Left renal pelvis (tissue), 4 donors: Measurements from ENCODE around the gene CAPZB. TPM values are rescaled to one million over a fixed set of nuclear protein-coding genes. Genes with fewer than 3 reads are reported as not detected.

Source experiments
- DNase-seq, 4 donors: peaks; one replicate each; pipeline ENCODE4 v3.0.0-alpha.2; 2013; ENCODE audit warnings: low read depth in 4 of 4, low spot score in 3 of 4
- polyA plus RNA-seq, 4 donors: library from polyadenylated mRNA; unstranded; fragments of 120-200 nt; gene quantifications; one replicate each; pipeline ENCODE4 v1.2.1, GENCODE V29; 2013; ENCODE audit not compliant: insufficient read length in 4 of 4

Gene CAPZB
- polyA plus RNA-seq, 4 donors: 234 to 249 (median 240) TPM

DNA sequence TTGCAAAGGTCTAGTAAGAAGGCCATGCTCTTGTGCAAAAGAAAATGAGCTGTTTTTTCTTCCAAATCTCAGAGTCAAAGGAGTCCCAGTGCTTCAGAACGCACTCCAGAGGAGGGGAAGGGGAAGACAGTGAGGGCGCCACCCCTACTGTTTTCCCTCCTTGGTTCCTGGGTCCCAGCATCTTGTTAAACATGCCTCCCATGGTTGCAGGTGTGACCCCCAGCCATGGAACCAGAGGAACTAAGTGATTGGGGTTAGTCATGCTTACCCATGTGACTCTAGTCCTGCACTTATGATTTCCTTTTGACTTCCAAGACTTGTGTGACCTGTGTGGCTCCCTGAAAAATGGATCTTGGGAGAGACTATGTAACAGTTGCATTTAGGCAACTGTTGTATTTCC is 190.7 kb downstream of the CAPZB start:
- DNase-seq: no peak

DNA sequence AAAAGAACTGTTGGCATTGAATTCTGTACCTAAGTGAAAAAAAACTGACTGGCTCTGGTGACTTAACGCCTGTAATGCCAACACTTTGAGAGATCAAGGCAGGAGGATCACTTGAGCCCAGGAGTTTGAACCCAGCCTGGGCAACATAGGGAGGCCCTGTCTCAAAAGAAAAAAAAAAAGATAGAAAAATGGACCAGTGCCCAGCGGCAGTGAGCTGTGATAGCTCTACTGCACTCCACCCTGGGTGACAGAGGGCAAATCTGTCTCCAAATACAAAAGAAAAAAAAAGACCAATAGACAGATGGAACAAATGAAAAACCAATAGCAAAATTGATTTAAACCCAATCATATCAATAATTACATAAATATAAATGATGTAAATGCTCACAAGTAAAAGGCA is 196.1 kb downstream of the CAPZB start:
- no peak for DNase-seq

Other genes with a start within 250 kb of the CAPZB start
- 10 to 100 TPM; 39.4 to 53.4 (median 47.1) TPM for gene EMC1, start 234.0 kb downstream of the CAPZB start, polyA plus RNA-seq
- 10 to 100 TPM; 23.7 to 34.6 (median 27.0) TPM for gene MRTO4, start 233.7 kb downstream of the CAPZB start, polyA plus RNA-seq
- 1 to 10 TPM in 2 of 4 donors, under 1 TPM in 2; 0.75 to 3.6 (median 1.2) TPM for gene AKR7A3, start 196.8 kb downstream of the CAPZB start, polyA plus RNA-seq
- 10 to 100 TPM; 53.2 to 96.9 (median 70.5) TPM for gene AKR7A2, start 173.4 kb downstream of the CAPZB start, polyA plus RNA-seq
- gene SLC66A1, start 173.2 kb downstream of the CAPZB start, polyA plus RNA-seq: 10 to 100 TPM in 3 of 4 donors, 1 to 10 TPM in 1; 8.7 to 19.4 (median 10.7) TPM
- gene NBL1, start 158.8 kb upstream of the CAPZB start, polyA plus RNA-seq: 10 to 100 TPM; 24.5 to 95.3 (median 27.5) TPM
- gene HTR6, start 179.3 kb upstream of the CAPZB start, polyA plus RNA-seq: 1 to 10 TPM in 3 of 4 donors, not detected in 1; 1.4 to 2.0 (median 1.6) TPM